ENCODE data around the gene CYP3A7. TPM values are rescaled to one million over a fixed set of nuclear protein-coding genes. Genes with fewer than 3 reads are reported as not detected.
"Not testable (repeated sequence)": the region's sequence is repeated elsewhere in the genome, so short reads cannot be mapped to it uniquely, and the experiment has no call there.

Gene CYP3A7
- total RNA-seq, 1 donor from 2014 or later, result not detected

DNA sequence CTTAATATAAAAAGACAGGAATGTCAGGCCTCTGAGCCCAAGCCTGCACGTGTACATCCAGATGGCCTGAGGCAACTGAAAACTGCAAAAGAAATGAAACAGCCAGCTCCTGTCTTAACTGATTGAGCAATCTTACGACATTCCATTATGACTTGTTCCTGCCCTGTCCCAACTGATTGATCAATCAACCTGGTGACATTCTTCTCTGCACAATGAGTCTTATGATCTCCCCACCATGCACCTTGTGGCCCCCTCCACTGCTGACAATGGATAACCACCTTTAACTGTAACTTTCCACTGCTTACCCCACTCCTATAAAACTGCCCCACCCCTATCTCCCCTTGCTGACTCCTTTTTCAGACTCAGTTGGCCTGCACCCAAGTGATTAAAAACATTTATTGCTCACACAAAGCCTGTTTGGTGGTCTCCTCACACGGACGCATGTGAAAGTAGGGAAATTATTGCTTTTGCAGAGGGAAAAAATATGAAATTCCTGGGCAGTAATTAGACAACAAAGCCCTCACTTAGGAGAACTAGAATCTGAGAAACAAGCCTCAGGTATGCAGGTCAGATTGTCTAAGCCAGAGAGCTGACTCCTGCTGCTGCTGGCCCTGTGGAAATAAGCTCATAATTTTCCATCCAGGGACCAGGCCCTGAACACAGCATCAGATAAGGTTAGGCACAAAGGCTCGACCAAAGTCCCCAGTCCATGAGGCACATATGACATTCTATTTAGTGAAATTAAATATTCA, 5.3 kb downstream of the CYP3A7 start:
- H3K27me3 Mint-ChIP-seq (ENCODE audit: unreplicated experiment), result no peaks in the 10 kb centered on the region
- no peak for DNase-seq
- H3K4me3 Mint-ChIP-seq (ENCODE audit: unreplicated experiment), result no peak overlapping the region
- H3K36me3 Mint-ChIP-seq (ENCODE audit: unreplicated experiment), result no peaks in the 10 kb centered on the region
- no peaks in the 10 kb centered on the region for H3K4me1 Mint-ChIP-seq (ENCODE audit: low read depth, unreplicated experiment)
- TF ChIP-seq, protein P1, sequence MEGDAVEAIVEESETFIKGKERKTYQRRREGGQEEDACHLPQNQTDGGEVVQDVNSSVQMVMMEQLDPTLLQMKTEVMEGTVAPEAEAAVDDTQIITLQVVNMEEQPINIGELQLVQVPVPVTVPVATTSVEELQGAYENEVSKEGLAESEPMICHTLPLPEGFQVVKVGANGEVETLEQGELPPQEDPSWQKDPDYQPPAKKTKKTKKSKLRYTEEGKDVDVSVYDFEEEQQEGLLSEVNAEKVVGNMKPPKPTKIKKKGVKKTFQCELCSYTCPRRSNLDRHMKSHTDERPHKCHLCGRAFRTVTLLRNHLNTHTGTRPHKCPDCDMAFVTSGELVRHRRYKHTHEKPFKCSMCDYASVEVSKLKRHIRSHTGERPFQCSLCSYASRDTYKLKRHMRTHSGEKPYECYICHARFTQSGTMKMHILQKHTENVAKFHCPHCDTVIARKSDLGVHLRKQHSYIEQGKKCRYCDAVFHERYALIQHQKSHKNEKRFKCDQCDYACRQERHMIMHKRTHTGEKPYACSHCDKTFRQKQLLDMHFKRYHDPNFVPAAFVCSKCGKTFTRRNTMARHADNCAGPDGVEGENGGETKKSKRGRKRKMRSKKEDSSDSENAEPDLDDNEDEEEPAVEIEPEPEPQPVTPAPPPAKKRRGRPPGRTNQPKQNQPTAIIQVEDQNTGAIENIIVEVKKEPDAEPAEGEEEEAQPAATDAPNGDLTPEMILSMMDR (IDR thresholded peaks at IDR 0.05; ENCODE audit: partially characterized antibody, unreplicated experiment), result no peak
- H3K27ac Mint-ChIP-seq (ENCODE audit: unreplicated experiment), result no peak overlapping the region
- H3K9me3 Mint-ChIP-seq (ENCODE audit: unreplicated experiment), result no peaks in the 10 kb centered on the region

DNA sequence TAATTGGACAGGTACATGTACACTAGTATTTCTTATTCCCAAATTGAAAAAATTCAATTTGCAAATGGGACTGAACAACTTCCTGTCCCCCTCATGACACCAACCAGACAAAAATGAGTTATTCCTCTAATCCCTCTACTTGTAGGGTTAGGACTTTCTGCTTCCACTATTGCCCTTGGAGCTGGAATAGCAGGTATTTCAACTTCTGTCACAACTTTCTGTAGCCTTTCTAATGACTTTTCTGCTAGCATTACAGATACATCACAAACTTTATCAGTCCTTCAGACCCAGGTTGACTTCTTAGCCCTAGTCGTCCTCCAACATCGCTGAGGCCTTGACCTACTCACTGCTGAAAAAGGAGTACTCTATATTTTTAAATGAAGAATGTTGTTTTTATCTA, 6.4 kb downstream of the CYP3A7 start:
- no peaks in the 10 kb centered on the region for H3K4me1 Mint-ChIP-seq (ENCODE audit: low read depth, unreplicated experiment)
- TF ChIP-seq, protein P1 (IDR thresholded peaks at IDR 0.05; ENCODE audit: partially characterized antibody, unreplicated experiment), result no peak
- no peaks in the 10 kb centered on the region for H3K27me3 Mint-ChIP-seq (ENCODE audit: unreplicated experiment)
- H3K4me3 Mint-ChIP-seq (ENCODE audit: unreplicated experiment), result no peak overlapping the region
- H3K9me3 Mint-ChIP-seq (ENCODE audit: unreplicated experiment), result no peaks in the 10 kb centered on the region
- no peaks in the 10 kb centered on the region for H3K36me3 Mint-ChIP-seq (ENCODE audit: unreplicated experiment)
- no peak overlapping the region for H3K27ac Mint-ChIP-seq (ENCODE audit: unreplicated experiment)
- no peak for DNase-seq

DNA sequence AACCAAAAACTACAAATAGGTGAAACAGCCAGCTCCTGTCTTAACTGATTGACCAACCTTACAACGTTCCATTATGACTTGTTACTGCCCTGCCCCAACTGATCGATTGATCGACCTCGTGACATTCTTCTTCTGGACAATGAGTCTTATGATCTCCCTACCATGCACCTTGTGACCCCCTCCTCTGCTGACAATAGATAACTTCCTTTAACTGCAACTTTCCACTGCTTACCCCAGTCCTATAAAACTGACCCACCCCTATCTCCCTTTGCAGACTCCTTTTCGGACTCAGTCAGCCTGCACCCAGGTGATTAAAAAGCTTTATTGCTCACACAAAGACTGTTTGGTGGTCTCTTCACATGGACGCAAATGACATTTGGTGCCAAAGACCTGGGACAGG, 11.8 kb downstream of the CYP3A7 start:
- not testable (repeated sequence) for DNase-seq; H3K4me3 Mint-ChIP-seq (ENCODE audit: unreplicated experiment); H3K27me3 Mint-ChIP-seq (ENCODE audit: unreplicated experiment); H3K27ac Mint-ChIP-seq (ENCODE audit: unreplicated experiment); H3K36me3 Mint-ChIP-seq (ENCODE audit: unreplicated experiment); H3K4me1 Mint-ChIP-seq (ENCODE audit: low read depth, unreplicated experiment); H3K9me3 Mint-ChIP-seq (ENCODE audit: unreplicated experiment)

DNA sequence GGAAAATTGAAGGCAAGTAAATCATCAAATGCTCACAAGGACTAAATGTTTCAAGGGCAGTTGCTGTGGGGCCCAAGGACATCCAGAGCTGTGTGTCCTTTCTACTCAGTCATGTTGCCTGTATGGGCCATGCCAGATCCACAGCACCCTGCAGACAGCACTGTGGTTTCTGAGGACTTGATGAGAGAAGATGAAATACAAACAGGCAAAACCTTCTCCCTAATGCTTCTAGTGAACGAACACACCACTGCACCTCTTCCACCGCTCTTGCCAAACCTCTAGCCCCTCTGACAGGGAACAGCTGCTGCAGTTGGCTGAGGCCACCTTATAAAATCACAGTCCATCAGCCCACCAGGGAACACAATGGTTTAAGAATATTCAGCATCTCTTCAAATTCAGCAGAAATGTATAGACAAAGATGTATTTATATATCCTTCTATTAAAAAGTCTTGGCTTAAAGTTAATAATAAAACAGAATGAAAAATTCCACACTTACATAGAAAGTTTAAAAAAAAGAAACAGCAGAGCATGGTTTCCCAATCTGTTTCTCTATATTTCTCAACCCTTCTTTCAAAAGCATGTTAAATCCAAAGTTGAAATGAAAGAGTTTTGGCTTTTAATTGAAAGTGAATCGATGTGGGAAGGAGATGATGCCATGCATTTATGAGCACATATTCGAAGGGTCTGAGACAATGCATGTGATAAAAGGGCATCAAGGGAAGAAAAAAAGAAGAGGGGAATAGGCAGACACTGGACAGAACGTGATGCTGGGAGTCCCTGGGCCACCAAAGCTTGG, 14.0 kb downstream of the CYP3A7 start:
- Mint-ChIP-seq H3K4me1 (ENCODE audit: low read depth, unreplicated experiment) (no peaks in the 10 kb centered on the region), H3K9me3 (ENCODE audit: unreplicated experiment) (no peaks in the 10 kb centered on the region), H3K27me3 (ENCODE audit: unreplicated experiment) (no peaks in the 10 kb centered on the region), H3K27ac (ENCODE audit: unreplicated experiment) (no peak overlapping the region), H3K36me3 (ENCODE audit: unreplicated experiment) (no peaks in the 10 kb centered on the region), H3K4me3 (ENCODE audit: unreplicated experiment) (no peak overlapping the region)
- TF ChIP-seq, protein P1 (IDR thresholded peaks at IDR 0.05; ENCODE audit: partially characterized antibody, unreplicated experiment), result no peak
- no peak for DNase-seq

DNA sequence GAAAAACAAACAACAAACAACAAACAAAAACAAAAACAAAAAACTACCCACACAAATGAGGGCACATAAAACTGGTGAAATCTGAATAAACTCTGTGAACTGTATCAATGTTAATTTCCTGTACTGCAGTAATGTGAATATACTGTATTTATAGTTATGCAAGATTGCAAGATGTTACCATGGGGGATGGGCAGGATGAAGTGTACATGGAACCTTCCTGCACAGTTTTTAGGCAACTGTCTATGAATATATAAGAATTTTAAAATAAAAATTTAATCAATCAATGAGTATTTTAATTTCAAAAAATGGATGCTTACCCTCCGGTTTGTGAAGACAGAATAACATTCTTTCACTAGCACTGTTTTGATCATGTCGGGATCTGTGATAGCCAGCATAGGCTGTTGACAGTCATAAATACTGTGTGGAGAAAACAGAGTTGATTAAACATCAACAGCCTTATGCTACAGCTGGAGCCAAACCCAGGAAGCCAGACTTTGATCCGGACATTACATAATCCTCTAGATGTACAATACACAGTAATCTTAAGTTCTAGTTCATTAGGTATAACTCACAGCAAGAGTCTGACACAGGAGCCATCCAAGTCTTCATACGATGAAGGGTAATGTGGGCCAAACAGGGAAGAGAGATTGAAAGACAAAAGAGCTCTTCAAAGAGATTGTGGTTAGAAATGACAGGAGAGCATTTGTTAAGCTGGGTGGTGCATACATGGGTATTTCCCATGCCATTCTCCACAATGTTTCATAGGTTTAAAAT, 14.8 kb downstream of the CYP3A7 start:
- TF ChIP-seq, protein P1 (IDR thresholded peaks at IDR 0.05; ENCODE audit: partially characterized antibody, unreplicated experiment), result no peak
- no peak for DNase-seq
- H3K36me3 Mint-ChIP-seq (ENCODE audit: unreplicated experiment), result no peaks in the 10 kb centered on the region
- no peaks in the 10 kb centered on the region for H3K9me3 Mint-ChIP-seq (ENCODE audit: unreplicated experiment)
- no peak overlapping the region for H3K27ac Mint-ChIP-seq (ENCODE audit: unreplicated experiment)
- no peaks in the 10 kb centered on the region for H3K27me3 Mint-ChIP-seq (ENCODE audit: unreplicated experiment)
- H3K4me3 Mint-ChIP-seq (ENCODE audit: unreplicated experiment), result no peak overlapping the region
- no peaks in the 10 kb centered on the region for H3K4me1 Mint-ChIP-seq (ENCODE audit: low read depth, unreplicated experiment)
